ENCODE measurements around the gene KIAA1328.
A peak's percentile ranks its signal among the peaks of the same experiment; 100 is the strongest.
"Not testable (repeated sequence)": the region's sequence is repeated elsewhere in the genome, so short reads cannot be mapped to it uniquely, and the experiment has no call there.

The KIAA1328 gene

GRCh38 chr18:36828630-36829361 is at the start of gene KIAA1328, which contains the start of gene TPGS2:
Gene KIAA1328, plus strand, starts transcription at chr18:36829127. Its CDS starts 12 bp downstream, at chr18:36829139.
Gene TPGS2, minus strand, starts transcription at chr18:36829002. Its CDS starts 235 bp downstream, at chr18:36828767.
- peak; percentile 89 for DNase-seq

- no peak for DNase-seq
These were observed 48.2 kb upstream of the KIAA1328 start for GRCh38 chr18:36780748-36781147.

GRCh38 chr18:36782710-36783109 is 46.2 kb upstream of the KIAA1328 start:
- no peak for DNase-seq

- no peak for DNase-seq
These were observed 45.1 kb upstream of the KIAA1328 start for GRCh38 chr18:36783792-36784191.

DNA sequence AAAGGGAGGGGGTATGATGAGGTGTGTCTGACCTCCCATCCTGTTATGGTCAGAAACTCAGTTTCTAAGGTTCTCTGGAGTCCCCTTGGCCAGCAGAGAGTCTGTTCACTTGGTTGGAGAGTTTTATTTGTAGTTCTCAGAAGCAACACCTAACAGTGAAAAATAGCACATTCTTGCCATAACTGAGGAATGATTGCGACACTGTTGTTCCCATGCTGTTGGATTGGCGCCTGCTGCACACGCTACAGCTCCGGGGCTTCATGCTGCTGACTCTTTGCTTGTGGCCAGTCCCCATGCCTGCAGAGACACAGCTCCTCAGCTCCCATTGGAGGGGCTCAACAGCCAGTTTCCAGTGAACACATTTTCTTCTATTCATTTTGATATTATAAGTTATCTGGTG is 42.2 kb upstream of the KIAA1328 start:
- no peak for DNase-seq

DNA sequence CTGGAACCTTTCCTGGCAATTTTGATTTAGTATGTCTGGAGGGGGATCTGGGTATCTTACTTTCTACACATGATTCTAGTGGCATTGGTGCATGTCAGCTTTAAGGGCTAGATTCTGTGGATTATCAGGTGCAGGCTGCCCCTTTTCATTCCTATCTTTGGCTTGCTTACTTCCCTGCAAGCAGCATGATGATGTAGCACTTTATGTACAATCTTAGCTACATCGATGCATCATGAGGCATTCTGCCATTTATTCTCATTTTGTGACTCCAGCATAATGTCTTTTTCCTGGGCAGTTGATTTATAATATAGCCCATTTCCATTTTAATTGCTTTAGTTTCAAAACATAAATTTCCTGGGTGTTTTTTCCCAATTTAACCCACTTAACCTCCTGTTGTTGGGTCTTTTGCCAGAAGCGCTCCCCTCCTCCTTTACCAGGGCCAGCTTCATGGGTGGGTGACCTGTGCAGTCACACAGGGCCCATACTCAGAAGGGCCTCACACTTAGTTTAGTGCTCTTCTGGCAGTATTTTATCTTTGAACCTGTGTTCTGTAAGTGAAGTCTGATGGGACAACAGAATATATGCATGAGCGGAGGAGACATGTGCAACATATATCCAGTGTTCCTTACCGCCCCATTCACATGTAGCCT is 36.2 kb upstream of the KIAA1328 start:
- no peak for DNase-seq

DNA sequence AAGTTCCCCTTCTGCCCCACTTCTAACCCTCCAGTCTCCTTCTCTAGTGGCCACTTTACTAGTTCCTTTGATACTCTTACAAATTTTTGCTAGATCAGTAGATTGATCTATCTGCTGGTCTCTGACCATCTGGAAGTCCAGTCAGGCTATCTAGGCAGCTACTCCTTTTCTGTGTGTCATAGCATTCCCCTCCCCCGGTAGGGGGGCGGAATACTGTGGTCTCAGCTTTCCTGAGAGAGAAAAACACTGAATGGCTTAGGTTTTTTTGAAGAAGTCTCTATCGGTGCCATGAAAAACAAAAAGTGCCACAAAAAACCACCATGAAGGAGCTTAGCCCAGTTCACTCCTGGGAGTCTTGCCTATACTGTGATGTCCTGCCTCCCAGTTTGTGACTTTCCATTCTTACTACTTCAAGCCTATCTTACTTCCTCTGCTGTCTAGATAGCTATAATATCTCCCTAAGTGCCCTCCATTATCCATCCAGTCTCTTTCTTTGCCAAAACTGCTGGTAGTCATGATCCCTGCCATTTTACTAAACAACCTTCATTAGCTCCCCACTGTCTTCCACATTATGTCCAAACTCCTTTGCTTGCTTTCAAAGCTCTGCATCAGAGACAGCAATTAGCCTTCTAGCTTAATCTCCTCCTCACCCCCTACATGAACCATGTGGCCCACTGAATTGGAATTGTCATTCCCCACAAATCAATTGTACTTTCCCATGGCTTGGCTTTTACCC is 30.0 kb upstream of the KIAA1328 start:
- DNase-seq = no peak

- DNase-seq = no peak
These were observed 23.8 kb upstream of the KIAA1328 start for GRCh38 chr18:36805105-36805504.

- no peak for DNase-seq
These were observed 20.2 kb upstream of the KIAA1328 start for GRCh38 chr18:36808681-36809080.

GRCh38 chr18:36809590-36810381 is 19.1 kb upstream of the KIAA1328 start:
- DNase-seq = peak; percentile 36

GRCh38 chr18:36811430-36811829 is 17.5 kb upstream of the KIAA1328 start:
- no peak for DNase-seq

GRCh38 chr18:36811955-36812354 is 17.0 kb upstream of the KIAA1328 start:
- no peak for DNase-seq

- DNase-seq = no peak
These were observed 16.2 kb upstream of the KIAA1328 start for GRCh38 chr18:36812678-36813077.

DNA sequence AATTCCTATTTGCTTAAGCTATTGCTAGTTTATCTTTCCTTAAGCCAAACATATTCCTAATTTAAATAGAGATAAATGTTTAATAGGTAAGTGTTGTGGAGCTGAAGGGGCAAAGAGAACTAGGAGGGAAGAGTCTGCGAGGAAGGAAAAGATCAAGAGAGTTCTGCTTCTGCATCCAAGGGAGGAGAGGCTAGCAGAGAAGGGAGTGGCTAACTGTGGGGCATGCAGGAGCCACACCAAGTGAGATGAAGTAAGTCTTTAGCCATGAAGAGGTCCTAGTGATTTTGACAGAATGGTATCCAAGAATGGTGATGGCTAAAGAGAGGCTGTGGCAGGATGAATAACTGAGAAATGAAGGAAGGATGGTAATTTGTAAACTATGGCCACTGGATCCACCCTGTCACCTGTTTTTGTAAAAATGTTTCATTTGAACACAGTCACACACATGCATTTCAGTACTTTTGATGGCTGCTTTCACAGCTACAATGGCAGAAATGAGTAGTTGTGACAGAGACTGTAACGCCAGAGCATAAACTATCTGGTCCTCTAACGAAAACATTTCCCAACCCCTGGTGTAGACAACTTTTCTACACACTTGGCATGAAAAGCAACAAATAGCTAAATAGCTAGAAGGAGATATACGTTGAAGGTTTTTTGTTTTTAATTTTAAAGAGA is 15.7 kb upstream of the KIAA1328 start:
- no peak for DNase-seq

- DNase-seq = no peak
These were observed 15.1 kb upstream of the KIAA1328 start for GRCh38 chr18:36813824-36814223.

- DNase-seq = no peak
These were observed 13.9 kb upstream of the KIAA1328 start for GRCh38 chr18:36814994-36815393.

GRCh38 chr18:36816096-36816495 is 12.8 kb upstream of the KIAA1328 start:
- not testable (repeated sequence) for DNase-seq

- DNase-seq = no peak
These were observed 11.9 kb upstream of the KIAA1328 start for GRCh38 chr18:36817039-36817438.

- no peak for DNase-seq
These were observed 10.3 kb upstream of the KIAA1328 start for GRCh38 chr18:36818652-36819051.

DNA sequence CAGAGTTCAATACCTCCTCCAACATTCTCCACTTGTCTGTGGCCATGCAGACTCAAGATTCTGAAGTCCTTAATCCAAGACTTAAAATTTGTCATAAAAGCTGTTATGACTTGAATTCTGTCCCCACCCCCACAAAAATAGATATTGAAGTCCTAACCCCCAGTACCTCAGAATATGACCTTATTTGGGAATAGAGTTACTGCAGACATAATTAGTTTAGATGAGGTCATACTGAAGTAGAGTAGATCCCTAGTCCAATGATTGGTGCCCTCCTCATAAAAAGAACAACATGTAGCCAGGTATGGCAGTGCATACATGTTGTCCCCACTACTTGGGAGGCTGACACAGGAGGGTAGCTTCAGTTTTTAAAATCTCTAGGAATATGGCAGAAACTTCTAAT is 9.3 kb upstream of the KIAA1328 start:
- DNase-seq = no peak

DNA sequence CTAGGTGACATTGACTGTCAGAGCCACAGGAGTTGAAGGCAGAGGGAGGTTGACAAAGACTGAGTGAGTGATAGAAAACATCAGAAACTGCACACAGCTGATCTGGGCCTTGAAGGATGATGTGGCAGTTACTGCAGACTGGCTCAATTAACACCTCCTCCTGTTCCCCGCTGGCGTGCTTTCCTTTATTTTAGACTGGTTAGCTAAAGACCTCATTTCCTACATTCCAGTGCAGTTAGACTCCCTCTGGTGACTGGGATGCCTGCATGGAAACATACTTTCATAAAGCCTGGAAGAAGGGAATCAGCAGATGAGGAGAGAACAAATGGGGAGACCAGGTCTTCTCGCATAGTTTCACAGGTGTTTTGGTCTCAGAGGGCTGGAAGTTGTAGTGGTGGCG is 7.2 kb upstream of the KIAA1328 start:
- DNase-seq = no peak

- DNase-seq = no peak
These were observed 3.4 kb upstream of the KIAA1328 start for GRCh38 chr18:36825526-36825925.
